T47D (cell line): ENCODE measurements around the gene FKBP2.
"Not testable (repeated sequence)": the region's sequence is repeated elsewhere in the genome, so short reads cannot be mapped to it uniquely, and the experiment has no call there.

ENCODE experiments used
- DNase-seq, 2 experiments: peaks; one replicate each; pipeline versions ENCODE4 v3.0.0 to v3.0.0-alpha.2; 2011 to 2012; ENCODE audit warnings: low read depth in 1 of 2, low spot score in 1 of 2
- JUND ChIP-seq: IDR thresholded peaks from 2 replicates; pipeline ENCODE4 v1.6.1; 2012; ENCODE audit warnings: low read depth
- in situ Hi-C: cut with HindIII; loops from 2 replicates; pipeline ENCODE4 v1.10.0; 2016; ENCODE audit warnings: low sequenced_read_pairs, low pct_unique_long_range_greater_than_20kb

Gene FKBP2

GRCh38 chr11:64243236-64243854 is 2.5 kb downstream of the FKBP2 start:
- in situ Hi-C loops = no loop called here
- no peak for TF ChIP-seq JUND
- DNase-seq = no peak

DNA sequence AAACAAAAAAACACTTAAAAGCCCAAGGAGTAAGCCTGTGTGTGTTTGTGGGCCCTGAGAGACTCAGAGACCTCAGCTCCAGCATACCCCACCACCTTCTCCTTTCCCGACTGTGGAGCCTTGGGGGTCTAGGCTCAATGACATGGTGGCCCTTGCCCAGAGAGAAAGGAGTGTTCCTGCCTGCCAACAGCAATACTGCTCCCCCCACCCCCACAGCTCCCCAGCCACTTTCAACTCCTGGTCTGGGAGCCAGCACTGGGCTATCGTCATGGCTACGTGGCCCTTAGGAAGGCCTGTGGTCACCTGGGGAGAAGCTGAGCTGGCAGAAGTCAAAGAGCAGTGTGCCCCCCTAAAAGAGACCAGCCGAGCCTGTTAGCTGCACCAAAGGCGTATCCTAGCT is 3.2 kb downstream of the FKBP2 start:
- in situ Hi-C loops = no loop called here
- no peak for DNase-seq
- no peak for TF ChIP-seq JUND

DNA sequence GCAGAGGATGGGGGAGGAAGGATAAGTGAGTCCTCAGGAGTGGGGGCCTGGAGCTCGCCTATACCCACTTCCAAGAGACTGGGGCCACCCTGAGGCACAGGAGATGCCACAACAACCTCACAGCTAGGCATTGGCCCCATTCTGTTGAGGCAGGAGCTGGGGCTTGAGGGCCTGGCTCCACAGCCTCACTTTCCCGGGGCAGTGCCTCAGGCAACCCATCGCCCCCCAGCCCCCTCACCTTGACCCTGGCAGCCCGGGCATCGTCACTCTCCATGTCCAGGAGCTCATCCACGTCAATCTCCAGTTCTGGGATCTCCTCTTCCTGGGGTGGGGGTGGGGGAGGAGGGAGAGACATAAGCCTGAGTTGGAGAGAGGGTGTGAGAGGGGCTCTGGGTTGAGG is 4.1 kb downstream of the FKBP2 start:
- in situ Hi-C loops = no loop called here
- TF ChIP-seq JUND = no peak
- DNase-seq = no peak

GRCh38 chr11:64245401-64245796 is 4.5 kb downstream of the FKBP2 start:
- TF ChIP-seq JUND = no peak
- in situ Hi-C loops = no loop called here
- peak in 1 of 2 experiments; percentile 51 for DNase-seq

GRCh38 chr11:64245797-64246620 is 5.1 kb downstream of the FKBP2 start:
- in situ Hi-C loops = no loop called here
- no peak for TF ChIP-seq JUND
- DNase-seq = peak; percentile 67 to 81

DNA sequence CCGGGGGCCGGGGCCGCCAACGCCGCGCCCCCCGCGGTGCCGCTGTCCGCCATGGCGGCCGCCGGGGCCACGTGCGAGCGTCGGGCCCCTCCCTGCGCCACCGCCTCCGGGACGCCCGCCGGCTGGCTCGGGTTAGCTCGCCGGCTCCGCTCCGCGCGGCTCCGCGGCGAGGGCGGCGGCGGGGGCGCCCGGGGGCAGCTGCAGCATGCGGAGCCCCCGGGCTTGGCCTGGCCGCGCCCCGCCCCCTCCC is 5.7 kb downstream of the FKBP2 start:
- in situ Hi-C loops = not testable (repeated sequence)

GRCh38 chr11:64246871-64247728 is 6.2 kb downstream of the FKBP2 start, which contains the start of gene PPP1R14B:
TSS of gene PPP1R14B (minus strand) at chr11:64246943. CDS start at chr11:64246673, 270 bp downstream.
- no peak for TF ChIP-seq JUND
- in situ Hi-C loops = no loop called here
- peak; percentile 94 to 95 for DNase-seq

More for the DNA sequence above, 5.7 kb downstream of the FKBP2 start:
- DNase-seq = not testable (repeated sequence)

DNA sequence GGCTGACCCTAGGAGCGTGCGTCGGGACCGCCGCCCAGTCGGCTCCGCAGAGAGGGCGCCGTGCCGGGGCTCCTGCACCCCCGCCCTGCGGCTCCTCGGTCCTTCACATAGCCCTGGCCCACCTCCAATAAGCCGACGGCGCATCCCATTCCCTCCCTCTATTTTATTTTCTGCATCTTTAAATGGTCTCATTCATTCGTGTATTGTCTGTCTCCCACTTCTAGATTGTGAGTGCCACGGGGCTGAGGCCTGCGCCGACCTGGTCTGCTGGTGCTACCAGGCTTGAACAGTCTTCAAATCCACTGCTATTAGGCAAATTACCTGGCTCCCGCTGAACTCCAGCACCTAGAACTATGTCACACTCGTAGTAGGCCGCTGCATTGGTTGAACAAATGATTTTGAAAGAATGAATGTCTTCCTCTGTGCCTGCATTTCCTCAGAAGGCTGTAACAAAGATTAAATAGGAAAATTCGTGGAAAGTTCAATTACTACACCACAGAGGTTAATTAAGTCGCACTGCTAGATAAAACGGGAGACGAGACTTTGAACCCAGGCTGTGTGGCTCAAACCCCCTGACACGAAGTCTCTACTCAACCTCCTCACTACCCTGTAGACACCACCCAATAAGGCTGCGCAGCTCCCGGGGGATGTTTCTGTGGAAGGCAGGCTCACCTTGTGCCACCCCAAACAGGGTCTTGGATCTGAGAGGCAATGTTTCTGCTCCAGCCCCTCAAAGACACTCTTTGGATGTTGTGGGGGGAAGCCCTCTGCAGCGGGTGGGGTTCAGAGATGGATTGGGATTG is 7.0 kb downstream of the FKBP2 start:
- no peak for TF ChIP-seq JUND
- in situ Hi-C loops = no loop called here
- no peak for DNase-seq

GRCh38 chr11:64248578-64248977 is 7.7 kb downstream of the FKBP2 start:
- no peak for DNase-seq
- in situ Hi-C loops = no loop called here
- TF ChIP-seq JUND = no peak

DNA sequence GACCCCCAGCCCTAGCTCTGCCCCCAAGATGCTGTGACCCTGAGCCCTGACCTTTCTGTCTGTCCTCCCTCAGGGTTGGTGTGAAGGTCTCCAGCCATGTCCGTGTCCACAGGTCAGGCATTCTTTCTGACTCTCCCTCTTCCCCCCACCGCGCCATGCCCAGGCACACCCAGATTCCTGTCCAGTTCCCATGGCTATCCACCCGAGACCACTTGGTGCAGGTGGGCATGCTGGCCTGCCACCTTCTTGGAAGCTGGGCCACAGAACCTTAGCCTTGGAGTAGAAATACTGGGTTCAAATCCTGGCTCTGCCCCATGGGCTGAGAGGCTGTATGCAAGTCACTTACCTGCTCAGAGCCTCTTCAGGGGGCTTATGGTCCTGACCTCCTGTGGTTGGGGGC is 8.1 kb downstream of the FKBP2 start:
- no peak for TF ChIP-seq JUND
- no peak for DNase-seq
- in situ Hi-C loops = no loop called here

DNA sequence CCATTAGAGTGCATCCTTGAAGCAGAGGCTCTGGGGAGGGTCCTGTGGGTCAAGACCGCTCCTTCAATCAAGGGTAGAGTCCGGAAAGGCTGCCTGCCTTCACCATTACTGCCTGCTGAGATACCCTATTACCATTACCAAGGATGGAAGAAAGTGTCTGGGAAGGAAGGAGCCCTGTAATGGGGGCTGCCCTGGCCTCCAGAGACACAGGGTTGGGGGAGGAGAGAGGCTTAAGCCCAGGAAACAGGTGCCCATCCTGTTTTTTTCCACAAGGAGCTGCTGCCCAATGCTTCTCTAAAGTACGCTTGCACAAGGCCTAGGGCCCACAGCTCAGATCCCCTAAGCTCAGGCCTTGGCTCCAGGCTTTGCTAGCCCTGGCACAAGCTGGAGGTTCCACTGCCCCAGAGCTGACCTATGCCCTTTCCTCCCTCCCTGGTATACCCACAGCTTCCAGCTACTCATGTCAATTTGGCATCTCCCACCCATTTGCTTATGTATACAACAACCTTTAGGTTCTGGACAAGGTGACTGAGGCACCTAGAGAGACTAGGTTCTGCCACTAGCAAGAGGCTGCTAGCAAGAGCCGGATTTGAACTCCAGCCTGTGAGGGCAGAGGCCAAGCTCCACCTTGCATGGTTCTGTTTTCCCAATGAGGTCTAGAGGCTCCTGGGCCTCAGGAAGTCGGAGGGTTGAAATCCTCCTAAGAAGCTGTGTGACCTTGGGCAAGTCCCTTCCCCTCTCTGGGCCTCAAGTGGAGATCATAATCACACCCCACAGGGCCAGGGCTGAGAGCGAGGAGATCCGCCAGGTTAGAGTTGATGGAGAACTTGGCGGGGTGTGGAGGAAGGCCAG is 8.9 kb downstream of the FKBP2 start:
- in situ Hi-C loops = no loop called here
- TF ChIP-seq JUND = no peak
- DNase-seq = no peak
